Measurements from ENCODE around the gene RAB12.
"Not testable (repeated sequence)": the region's sequence is repeated elsewhere in the genome, so short reads cannot be mapped to it uniquely, and the experiment has no call there.

RAB12 gene

GRCh38 chr18:8614875-8615274, 5.6 kb downstream of the RAB12 start:
- TF ChIP-seq, protein P1, sequence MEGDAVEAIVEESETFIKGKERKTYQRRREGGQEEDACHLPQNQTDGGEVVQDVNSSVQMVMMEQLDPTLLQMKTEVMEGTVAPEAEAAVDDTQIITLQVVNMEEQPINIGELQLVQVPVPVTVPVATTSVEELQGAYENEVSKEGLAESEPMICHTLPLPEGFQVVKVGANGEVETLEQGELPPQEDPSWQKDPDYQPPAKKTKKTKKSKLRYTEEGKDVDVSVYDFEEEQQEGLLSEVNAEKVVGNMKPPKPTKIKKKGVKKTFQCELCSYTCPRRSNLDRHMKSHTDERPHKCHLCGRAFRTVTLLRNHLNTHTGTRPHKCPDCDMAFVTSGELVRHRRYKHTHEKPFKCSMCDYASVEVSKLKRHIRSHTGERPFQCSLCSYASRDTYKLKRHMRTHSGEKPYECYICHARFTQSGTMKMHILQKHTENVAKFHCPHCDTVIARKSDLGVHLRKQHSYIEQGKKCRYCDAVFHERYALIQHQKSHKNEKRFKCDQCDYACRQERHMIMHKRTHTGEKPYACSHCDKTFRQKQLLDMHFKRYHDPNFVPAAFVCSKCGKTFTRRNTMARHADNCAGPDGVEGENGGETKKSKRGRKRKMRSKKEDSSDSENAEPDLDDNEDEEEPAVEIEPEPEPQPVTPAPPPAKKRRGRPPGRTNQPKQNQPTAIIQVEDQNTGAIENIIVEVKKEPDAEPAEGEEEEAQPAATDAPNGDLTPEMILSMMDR (IDR thresholded peaks at IDR 0.05; ENCODE audit: low read depth, low read length, missing control alignments): no peak
- H3K4me3 ChIP-seq (ENCODE audit: low read depth, low read length): no peak overlapping the region
- DNase-seq (ENCODE audit: low read depth): no peak

GRCh38 chr18:8615397-8616027, 6.3 kb downstream of the RAB12 start:
- no peak for DNase-seq (ENCODE audit: low read depth)
- TF ChIP-seq, protein P1 (IDR thresholded peaks at IDR 0.05; ENCODE audit: low read depth, low read length, missing control alignments): no peak
- no peak overlapping the region for H3K4me3 ChIP-seq (ENCODE audit: low read depth, low read length)

DNA sequence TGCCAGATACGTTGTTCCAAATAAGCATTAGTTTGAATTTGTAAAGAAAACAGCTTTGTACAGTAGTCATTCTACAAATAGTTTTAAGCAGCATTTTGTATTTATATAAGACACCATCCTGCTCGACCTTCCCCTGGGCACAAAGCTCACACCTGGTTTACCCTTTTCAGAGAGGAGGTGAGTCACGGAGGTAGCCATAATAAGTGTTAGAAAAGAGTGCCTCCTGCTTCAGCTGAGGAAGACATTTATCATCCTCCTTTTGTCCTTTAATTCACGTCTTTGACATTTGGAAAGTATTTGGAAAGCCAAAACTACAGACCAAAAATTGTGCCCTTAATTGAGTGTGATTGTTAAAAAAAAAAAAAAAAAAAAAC, 6.8 kb downstream of the RAB12 start:
- no peak overlapping the region for H3K4me3 ChIP-seq (ENCODE audit: low read depth, low read length)
- no peak for DNase-seq (ENCODE audit: low read depth)
- TF ChIP-seq, protein P1 (IDR thresholded peaks at IDR 0.05; ENCODE audit: low read depth, low read length, missing control alignments): no peak

DNA sequence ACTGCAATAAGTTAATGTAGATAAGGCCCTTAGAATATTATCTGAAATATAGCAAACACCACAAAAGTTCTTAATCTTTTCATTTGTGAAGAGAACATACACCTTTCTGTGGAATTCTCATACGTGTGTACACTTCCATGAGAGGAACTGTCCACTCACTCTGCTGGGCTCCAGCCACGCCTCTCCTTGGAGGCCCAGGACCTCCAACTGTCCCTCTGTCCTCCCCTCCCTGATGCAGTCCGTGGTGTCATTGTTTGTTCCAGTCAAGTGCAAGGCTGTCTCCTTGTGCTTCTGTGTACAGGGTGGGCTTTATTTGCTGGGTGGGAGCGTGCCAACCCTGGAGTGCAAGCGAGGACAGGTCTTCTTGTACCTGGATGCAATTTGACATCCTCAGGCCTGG, 8.7 kb downstream of the RAB12 start:
- H3K4me3 ChIP-seq (ENCODE audit: low read depth, low read length): no peak overlapping the region
- DNase-seq (ENCODE audit: low read depth): no peak
- TF ChIP-seq, protein P1 (IDR thresholded peaks at IDR 0.05; ENCODE audit: low read depth, low read length, missing control alignments): no peak

- H3K4me3 ChIP-seq (ENCODE audit: low read depth, low read length): no peak overlapping the region
- no peak for DNase-seq (ENCODE audit: low read depth)
- TF ChIP-seq, protein P1 (IDR thresholded peaks at IDR 0.05; ENCODE audit: low read depth, low read length, missing control alignments): no peak
Observed at GRCh38 chr18:8619041-8619440, 9.8 kb downstream of the RAB12 start.

DNA sequence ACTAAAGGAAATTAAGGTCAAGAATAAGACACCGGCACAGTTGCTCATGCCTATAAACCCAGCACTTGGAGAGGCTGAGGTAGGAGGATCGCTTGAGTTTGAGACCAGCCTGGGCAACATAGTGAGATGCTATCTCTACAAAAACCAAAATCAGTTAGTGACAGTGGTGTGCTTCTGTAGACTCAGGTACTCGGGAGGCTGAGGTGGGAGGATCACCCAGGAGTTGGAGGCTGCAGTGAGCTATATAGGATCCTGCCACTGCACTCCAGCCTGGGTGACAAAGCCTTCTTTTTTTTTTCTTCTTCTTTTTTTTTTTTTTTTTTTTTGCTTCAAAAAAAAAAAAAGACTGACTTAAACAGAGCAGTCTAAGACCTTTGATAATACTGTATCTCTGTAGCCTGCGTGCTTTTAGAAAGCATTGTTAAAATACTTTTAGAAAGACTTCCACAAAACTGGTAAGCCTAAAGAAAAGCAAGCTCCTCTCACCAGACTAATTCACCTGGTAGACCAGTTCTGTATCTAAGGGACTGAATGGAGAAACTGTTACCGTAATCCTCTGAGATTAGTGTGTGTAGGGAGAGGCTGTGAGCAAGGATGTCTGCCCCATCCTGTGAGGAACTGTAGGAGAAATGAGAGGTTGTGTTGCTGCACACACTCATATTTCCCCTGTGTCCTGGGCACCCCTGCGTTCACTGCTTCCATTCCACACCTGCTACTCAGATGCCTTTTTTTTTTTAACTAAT, 10.8 kb downstream of the RAB12 start:
- TF ChIP-seq, protein P1 (IDR thresholded peaks at IDR 0.05; ENCODE audit: low read depth, low read length, missing control alignments): no peak
- DNase-seq (ENCODE audit: low read depth): no peak
- H3K4me3 ChIP-seq (ENCODE audit: low read depth, low read length): no peak overlapping the region

GRCh38 chr18:8620845-8621244, 11.6 kb downstream of the RAB12 start:
- TF ChIP-seq, protein P1 (IDR thresholded peaks at IDR 0.05; ENCODE audit: low read depth, low read length, missing control alignments): no peak

GRCh38 chr18:8622625-8623024, 13.4 kb downstream of the RAB12 start:
- H3K4me3 ChIP-seq (ENCODE audit: low read depth, low read length); DNase-seq (ENCODE audit: low read depth): not testable (repeated sequence)

More at GRCh38 chr18:8620845-8621244, 11.6 kb downstream of the RAB12 start:
- no peak overlapping the region for H3K4me3 ChIP-seq (ENCODE audit: low read depth, low read length)
- no peak for DNase-seq (ENCODE audit: low read depth)
